Activated gamma-delta T cell (primary cell): ENCODE measurements around the gene PSMB7.

ENCODE experiments used
- DNase-seq: peaks from one replicate; lab custom pipeline; 2025; lab: John Stamatoyannopoulos, UW

Gene PSMB7

DNA sequence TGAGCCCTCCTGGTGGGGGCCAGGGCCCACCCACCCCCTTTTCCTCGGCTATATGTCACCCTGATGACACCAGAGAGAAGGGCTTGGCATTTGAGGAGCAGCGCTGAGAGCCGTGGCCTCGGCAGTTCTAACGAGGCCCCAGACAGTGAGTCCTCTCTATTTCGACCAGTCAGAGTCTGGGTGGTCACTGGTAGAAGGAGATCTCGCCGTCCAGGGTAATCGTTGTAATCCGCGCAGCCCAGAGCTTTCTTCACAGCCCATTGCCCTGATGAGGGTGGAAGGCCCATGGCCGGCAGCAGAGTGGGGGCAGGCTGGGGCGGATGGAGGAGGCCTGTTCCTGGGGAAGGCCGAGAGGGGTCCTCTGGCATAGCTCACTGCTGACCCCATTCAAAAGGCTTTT lies 70.2 kb downstream of the PSMB7 start:
- no peak for DNase-seq

DNA sequence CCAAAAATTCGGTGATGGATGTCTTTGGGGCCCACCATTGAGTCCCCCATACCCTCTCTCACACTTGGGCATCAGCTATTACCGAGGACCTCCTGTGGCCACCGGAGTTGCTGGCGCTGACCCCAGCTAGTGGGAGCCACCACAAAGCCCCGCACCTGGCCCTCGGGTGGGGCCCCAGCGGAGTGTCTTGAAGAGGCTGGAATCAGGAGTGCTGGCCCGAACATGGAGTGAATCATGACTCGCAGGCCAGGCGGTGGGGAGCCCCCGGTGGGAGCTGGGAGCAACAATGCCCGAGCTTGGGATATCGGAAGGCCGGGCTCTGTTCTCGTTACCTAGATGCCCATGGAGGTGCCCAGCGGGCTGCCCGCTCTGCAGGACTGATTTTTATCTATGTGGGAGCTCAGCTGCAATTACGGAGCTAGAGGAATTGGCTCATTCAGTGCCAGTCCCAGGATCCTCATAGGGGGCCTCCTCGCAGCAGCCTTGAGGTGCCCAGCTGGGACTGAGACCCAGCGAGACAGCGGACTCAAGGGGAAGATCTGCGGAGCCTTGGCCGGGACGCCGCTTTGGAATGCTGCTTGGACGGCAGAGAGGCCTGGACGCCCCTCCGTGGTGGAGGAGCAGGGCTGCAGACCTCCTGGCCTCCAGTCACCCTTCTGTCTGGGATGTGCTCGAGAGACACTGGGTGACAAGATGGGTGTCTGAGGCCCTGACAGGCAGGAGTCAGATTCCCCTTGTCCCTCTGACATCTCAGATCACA lies 70.8 kb downstream of the PSMB7 start:
- no peak for DNase-seq

DNA sequence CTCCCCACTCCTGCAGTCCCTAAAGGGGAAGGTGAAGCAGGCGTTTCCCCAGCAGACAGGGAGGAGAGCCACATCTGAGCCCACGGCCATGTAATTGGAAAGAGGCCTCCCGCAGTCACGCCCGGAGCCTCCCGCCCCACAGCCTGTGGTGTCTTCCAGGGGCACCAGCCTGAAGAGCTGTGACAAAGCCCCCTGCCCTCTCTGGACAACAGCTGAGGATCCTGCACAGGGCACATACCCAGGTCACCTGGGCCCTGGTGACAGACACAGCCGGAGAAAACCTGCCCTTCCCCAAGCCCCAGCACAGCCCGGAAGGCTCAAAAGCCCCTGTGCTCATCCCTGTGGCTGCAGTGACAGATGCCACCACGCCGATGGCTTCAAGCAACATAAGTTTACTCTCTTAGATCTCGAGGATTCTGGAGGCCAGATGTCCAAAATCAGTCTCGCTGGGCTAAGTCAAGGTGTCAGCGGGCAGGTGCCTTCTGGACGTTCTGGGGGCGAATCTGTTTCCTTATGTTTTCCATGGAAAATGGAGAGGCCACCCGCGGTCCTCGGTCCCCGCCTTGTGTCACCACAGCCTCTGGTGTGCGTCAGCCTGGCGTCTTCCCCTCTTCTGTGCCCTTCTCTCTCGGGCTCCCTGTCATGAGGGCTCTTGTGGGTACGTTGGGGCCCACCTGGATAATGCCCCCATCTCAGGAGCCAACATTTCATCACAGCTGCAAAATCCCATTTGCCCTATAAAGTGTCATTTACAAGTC lies 71.5 kb downstream of the PSMB7 start:
- DNase-seq: no peak

DNA sequence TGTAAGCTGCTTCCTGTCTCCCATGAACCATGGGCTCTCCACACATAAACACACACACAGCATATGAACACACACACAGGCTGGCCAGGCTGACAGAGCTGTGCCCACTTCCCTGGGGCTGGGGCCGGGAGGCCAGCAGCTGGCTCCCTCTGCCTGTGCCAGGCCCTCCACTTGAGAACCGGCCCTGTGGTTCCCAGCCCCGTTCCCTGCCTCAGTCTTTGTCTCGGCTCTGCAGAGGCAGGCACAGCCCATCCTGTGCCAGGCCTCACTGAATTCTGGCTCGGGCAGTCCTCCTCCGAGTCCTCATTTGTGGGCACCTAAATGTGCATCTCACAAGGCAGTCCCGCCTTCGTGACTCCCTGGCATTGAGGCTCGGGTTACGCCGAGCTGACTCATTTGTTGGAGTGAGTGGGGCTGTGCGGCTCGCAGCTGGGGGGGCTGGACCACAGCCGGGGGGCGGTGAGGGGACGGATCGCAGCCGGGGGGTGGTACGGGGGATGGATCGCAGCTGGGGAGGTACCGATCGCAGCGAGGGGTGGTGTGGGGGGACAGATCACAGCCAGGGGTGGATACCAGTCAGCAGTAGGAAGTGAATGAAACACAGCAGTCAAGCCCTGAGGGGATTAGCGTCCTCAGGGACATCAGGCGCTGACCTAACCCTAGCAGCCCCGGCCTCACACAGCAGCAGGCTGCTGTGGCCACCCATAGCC lies 72.3 kb downstream of the PSMB7 start:
- no peak for DNase-seq

DNA sequence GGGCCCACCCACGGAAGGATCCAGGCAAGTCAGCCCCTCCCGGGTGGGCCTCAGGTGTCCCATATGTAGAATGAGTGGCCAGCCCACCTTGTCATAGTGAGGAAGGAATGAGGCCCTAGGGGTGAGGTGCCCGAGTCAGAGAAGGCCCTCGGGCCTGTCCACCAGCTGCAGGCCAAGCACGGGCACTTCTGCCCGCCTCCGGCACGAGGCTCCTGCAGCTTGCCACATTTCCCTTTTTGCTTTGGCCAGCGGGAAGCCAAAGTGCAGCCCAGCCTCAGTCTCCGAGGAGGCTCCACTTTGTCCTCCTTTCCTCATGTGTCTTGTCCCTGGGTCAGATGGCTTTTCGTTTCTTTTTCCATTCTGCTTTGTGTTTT lies 72.9 kb downstream of the PSMB7 start:
- DNase-seq: no peak

DNA sequence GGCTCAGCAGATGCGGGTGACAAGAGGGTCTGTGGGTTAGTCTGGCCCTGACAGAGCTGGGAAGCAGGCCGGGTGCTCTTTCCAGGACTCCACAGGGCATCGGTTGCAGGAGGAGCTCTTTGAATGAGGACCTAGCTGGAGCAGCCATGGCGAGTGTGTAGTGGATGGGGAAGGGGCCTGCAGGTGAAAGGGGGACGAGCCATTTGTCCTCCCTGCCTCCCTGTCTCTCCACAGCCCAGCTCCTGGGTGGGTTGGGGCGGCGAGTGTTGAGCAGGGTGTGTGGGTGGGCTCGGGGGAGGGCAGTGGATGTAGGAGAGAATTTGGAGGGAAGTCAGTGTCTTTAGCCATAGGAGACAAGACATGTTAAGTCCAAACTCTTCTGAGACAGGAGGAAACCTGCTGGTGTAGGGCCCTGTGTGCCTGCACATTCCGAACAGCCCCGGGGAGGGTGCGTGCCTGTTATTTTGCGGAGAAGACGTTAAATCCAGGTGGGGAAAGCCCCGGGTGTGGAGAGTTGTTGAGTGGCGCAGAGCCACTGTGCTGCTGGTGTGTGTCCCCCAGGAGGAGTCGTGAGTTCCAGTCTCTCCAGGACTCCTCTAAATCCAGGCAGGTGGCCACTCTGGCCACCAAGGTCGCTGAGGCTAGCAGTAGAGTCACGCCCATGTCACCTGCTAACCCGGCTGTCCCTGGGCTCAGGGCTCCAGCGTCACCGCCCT lies 73.6 kb downstream of the PSMB7 start:
- no peak for DNase-seq

DNA sequence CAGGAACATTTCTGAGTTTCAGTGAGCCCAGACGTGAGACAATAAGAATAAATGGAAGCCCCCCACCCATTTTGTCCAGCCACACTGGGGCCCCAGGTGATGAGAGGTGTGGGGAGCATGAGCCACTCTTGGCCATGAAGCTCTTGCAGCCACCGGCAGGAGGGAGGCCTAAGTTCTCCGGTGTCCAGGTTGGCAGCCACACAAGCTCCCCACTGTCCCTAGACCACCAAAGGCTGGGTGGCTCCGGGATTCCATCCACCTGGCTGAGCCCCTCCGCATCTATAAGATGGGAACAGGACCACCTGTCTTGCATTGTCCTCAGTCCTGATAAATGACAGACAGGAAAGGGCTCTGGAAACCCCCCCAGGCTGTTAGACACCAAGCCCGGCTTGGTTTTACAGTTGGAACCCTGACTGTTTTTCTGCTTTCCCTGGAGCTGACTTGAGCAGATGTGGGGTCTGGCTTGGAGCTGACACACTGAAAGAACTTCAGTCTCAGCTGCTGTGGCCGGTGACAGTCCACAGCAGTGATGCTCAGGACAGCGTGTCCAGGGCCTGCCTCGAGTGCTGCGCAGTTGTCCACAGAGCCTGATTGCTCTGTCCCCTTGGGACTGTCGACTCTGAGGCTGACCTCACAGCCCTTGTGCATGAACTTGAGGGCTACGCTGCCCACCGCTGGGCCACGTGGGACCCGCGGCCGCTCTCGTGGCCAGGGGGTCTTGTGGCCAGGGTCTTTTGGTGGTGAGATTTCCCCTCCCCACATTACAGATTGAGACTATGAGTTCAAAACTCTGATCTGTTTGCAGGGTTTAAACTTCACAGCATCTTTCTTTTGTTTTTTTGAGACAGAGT lies 74.8 kb downstream of the PSMB7 start:
- no peak for DNase-seq

DNA sequence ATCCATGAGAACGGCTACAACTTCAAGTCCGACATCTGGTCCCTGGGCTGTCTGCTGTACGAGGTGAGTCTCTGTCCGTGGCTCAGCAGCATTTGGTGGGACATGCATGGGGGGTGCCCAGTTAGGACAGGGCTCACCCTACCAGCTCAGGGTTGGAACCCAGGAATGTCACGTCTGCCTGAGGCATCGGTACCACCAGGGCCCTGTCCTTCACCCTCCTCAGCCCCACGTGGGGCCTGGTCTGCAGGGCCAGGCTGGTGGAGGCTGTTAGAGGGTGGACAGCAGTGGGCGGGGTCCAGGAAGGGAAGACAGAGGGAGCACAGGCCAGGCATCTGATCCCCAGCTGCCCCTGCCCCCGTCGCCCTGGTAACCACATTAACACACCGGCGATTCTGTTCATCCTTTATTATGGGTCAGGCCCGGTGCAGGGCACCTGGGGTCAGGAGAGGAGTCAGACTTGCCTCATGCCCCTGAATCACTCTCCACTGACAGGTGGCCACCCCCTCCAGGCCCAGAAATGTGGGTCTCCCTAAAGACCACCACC lies 75.6 kb downstream of the PSMB7 start:
- DNase-seq: no peak

DNA sequence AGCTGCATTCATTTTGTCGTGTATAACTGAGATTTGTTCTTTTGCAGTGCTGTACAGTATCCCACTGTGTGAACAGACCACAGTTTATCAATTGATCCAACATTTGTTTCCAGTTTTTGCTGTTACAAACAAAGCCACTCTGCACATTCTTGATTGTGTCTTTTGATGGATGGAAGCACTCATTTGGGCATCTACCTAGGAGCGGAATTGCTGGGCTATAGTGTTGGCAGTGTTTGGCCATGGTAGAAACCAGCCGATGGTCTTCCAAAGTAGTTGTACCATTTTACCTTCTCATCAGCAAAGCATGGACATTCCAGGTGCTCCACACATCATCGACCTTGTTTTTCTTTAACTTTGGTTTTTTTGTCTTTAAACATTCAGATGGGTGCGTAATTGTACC lies 77.7 kb downstream of the PSMB7 start:
- DNase-seq: no peak

DNA sequence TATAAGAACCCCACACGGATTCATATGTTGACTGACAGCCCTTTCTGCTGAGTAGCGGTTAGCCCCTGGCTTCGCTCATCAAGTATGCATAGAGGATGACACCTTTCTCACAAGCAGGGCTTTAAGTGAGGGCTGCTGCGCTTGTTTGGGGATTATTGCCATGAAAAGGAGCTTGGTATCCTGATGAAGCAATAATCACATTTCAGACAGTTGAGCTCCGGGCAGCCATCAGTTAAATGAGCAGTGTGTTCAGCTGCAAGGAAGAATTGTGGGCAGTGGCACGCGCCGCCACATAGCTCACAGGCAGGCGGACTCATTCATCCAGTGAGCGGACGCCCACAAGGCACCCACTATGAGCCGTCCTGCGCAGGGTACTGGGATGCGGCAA lies 79.9 kb downstream of the PSMB7 start:
- no peak for DNase-seq

DNA sequence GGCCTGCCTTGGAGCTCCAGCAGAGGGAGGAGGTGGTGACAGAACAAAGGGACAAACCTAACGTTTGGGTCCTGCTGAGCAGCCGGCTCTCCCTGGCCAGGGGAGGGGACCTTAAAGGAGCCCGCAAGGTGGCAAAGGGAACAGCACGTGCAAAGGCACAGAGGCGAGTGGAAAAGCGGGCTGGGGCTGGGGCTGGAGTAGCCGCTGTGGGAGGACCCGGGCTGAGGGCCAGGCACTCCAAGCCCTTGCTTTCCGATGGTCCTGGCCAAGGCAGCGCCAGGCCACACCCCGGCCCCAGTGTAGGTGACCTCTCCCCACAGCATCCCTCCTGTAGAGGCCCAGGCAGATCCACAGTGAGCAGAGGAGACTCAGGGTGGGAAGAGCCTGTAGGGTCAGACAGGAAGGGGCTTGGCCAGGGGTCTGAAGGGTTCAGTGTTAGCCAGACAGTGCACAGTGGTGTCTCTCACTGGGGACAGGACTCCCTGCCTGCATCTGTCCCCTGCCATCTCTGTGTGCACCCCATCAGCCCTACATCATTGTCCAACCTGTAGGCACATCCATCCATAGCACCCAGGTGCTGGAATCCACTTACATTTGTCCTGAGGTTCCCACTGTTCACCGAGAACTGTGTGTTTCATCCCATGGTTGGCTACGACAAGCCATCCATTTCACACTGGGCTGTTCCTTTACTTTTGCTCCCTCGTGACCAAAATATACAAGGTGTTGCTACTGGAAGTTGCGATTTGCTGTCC lies 80.5 kb downstream of the PSMB7 start:
- DNase-seq: no peak

DNA sequence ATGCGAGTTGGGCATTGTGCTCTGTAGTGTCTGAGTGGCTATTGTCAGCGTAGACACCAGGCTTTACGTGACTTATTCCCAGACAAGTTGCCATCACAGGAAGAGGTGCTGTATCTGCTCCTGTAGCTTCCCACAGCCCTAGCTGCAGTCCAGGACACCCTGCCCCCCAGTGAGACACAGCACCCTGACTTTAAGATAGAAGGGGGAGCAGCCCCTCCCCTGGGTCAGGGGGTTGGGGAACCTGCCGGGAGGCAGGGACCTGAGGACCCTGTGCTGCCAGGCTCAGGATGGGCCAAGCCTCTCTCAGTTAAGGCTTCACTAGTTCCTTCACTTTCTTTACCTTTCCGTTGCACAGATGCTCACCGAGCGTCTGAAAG lies 82.1 kb downstream of the PSMB7 start:
- no peak for DNase-seq

DNA sequence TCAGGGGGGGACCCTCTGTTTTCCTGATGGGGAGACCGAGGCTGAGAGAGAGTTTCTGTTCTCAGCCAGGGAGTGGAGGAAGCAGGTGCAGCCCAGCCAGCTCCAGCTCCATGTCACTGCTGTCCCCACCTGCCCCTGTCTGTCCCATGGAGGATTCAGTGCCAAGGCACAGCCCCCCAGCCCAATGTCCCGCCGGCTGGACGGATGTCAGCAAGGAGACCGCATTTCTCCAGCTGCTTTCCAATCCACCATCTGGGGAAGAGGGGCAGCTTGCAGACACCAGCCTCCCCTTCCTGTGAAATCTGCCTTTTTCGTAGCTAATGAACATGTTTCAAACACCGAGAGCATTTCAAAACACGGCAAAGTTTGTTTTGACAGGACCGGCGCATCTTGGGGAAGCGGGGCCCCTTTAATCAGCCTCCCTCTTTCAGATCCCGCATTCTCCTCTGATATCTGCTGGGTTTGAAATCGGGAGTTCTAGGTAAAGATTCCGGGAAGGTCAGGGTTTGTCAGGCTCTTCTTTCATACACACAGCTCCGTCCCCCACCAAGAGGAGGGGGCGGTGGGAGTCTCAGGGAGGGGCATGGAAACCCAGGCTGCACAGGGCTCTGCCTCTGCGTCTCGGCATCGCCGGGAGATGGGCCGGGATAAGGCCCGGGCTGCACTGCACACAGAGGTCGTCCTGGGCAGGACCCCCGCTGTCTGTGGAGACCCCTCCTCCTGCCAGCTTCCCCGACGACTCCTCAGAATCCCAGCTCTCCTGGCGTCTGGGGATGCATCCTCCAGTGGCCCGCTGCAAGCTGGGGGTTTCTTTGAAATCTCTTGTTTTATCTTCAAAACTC lies 82.7 kb downstream of the PSMB7 start:
- no peak for DNase-seq

DNA sequence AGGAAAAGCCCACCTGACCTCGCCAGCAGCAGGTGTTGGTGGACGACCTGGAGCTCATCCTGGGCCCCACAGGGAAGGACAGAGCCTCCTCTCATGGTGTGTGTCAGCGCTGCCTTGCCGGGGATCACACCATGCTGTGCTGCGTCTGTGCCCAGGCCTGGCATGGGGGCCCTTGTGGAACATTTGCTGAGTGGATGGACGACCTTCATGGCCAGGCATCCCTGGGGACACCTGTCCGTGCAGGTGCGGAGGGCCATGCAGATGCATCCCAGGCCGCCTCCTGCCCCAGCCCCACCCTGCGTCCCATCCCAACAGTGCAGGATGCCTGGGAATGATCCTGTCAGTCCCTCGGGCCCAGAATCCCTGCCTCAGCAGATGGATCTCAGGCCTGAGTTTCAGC lies 83.7 kb downstream of the PSMB7 start:
- no peak for DNase-seq

DNA sequence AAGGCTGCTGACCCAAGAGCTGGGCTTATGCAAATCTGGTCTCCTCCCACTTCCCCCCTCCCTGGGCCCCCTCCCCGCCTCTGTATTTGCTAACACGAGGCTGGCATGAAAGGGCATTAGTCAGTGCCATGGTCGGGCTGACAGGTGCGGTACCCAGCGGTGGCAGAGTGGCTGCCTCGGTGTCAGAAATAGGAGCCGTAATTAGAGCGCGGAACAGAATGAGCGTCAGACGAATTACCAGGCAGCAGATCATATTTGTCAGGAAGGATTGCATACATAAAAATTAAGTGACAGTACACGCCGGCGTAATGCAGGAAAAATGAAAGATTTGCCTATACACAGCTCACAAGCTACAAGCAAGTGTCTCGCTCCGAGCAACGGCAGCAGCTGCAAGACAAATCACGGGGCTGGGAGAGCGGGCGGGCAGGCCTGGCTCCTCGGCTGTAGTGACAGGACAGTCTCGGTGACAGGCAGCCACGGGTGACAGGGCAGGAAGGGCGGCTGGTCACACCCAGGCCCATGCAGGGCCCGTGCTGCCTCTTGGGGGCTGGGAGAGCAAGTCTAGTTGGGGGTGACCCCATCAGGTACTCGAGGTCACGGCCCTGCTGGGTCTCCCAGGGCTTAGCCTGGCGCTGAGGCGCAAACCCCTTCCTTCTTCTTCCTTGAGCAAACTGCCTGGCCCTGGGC lies 85.1 kb downstream of the PSMB7 start:
- DNase-seq: no peak

DNA sequence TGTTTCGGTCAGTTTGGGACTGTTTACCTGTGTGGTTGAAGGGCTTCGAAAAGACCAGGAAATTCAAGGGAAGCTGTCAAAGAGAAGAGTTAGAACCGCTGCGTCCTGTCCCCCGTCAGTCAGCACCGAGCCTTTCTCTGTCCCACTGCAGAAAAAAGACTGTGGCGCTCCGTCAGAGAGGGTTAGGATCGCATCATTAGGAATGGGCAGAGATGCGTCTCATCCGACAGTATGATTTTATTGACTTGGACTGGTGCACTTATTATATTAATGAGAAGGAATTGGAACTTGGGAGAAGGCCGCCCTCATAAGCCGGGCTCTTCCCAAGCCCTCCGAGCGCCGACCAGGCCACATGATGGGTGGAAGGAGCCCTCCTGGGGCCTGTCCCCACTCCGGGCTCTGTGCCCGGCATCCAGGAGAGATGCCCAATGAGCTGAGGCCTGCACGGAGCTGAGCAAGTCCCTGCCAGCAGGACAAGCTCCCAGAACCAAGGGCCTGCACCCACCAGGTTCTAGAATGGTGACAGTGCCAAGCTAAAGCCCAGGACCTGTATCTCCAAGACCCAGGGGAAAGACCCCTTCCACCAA lies 85.9 kb downstream of the PSMB7 start:
- no peak for DNase-seq

DNA sequence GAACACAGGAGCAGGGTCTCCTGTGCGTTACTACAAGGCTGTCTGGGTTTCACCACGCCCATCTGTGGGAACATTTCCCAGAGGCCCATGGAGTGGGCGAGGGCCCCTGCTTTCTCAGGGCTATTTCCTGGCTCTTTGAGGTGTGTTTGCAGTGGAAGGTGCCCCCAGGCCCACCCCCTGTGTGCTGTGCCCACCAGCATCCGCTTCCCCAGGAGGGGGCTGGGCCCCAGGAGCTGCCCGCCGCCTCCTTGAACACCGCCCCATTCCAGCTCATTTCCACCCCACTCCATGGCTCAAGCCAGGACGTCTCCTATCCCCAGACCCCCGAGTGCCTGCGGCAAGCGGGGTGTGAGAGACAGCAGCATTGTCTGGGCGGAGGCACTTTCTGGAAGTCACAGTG lies 87.0 kb downstream of the PSMB7 start:
- no peak for DNase-seq

DNA sequence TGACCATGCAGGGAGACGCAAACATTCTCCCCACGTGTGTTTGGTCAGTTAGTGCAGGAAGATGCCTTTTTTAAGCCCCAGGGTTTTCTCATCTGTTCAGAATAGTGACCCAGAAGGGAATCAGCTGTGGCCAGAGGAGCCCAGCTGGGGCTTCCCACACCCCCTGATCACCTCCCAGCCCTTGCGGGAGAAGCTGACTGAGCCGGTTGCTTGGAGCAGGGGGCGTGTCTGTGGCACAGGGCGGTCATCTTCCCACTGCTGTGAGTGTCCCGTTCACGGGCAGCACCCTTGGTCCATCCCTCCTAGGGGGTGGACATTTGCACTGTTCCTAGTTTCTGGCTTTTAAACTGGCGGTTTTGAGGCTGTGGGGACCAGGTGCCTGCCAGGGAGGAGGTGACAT lies 87.8 kb downstream of the PSMB7 start:
- DNase-seq: no peak

DNA sequence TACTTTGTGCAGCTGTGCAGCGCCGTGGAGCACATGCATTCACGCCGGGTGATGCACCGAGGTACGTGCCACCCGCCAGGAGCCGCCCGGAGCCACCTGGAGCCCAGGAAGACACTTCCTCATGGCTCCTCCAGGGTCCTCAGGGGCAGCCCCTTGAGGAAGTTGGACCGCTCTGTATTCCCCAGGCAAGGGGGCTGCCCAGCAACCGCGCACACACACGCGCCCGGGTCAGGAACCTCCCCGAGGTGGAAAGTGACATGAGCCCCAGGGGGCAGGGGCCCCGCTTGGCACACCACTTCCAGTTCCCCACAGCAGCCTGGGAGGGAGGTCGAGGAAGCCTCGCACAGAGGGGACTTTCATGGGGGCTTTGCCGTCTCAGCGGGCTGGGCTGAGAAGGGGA lies 88.9 kb downstream of the PSMB7 start:
- DNase-seq: no peak
